Small intestine (tissue), 7 donors: ENCODE data around the gene UBE2E2. TPM values are rescaled to one million over a fixed set of nuclear protein-coding genes. Genes with fewer than 3 reads are reported as not detected.

Source experiments
- DNase-seq, 2 donors: peaks; one replicate each; pipeline versions ENCODE4 v3.0.0 to v3.0.0-alpha.2; 2013
- FAIRE-seq: peaks from 2 replicates; lab custom pipeline; 2012; peaks lifted over from hg19 to GRCh38; lab: Jason Lieb, UNC
- H3K27ac ChIP-seq, 3 donors: one replicate each; pipeline ENCODE4 v1.5.1; 2013; ENCODE audit warnings: low read length in 2 of 3, mild to moderate bottlenecking in 2 of 3, control low read depth in 1 of 3, inconsistent platforms in 1 of 3, low read depth in 1 of 3, moderate library complexity in 1 of 3
- H3K27me3 ChIP-seq, 3 donors: one replicate each; pipeline ENCODE4 v1.6.1; 2013; ENCODE audit warnings: low read length in 3 of 3, inconsistent platforms in 1 of 3; ENCODE audit not compliant: control insufficient read depth in 3 of 3, insufficient read depth in 3 of 3
- H3K36me3 ChIP-seq, 3 donors: one replicate each; pipeline ENCODE4 v1.6.1; 2013; ENCODE audit warnings: low read length in 3 of 3, inconsistent platforms in 1 of 3, low read depth in 1 of 3, mild to moderate bottlenecking in 1 of 3, moderate library complexity in 1 of 3; ENCODE audit not compliant: control insufficient read depth in 3 of 3, insufficient read depth in 2 of 3
- H3K4me1 ChIP-seq, 3 donors: one replicate each; pipeline ENCODE4 v1.6.1; 2013; ENCODE audit warnings: low read length in 2 of 3, inconsistent platforms in 1 of 3, low read depth in 1 of 3, mild to moderate bottlenecking in 1 of 3, moderate library complexity in 1 of 3; ENCODE audit not compliant: control insufficient read depth in 3 of 3, insufficient read depth in 2 of 3
- H3K4me3 ChIP-seq, 3 donors: one replicate each; pipeline ENCODE4 v1.5.1; 2013; ENCODE audit warnings: low read length in 3 of 3, control low read depth in 1 of 3, inconsistent platforms in 1 of 3, low read depth in 1 of 3, mild to moderate bottlenecking in 1 of 3, moderate library complexity in 1 of 3
- H3K9me3 ChIP-seq, 2 donors: one replicate each; pipeline ENCODE4 v1.6.1; 2013; ENCODE audit warnings: low read depth in 1 of 2, low read length in 1 of 2; ENCODE audit not compliant: control insufficient read depth in 2 of 2, insufficient read depth in 1 of 2
- WGBS, 3 donors: extraction: QIAGEN DNeasy Blood & Tissue Kit; methylation state at CpG; one replicate each; pipeline ENCODE4 v1.1.7; 2013; 5-methylcytosine and 5-hydroxymethylcytosine counted together
- polyA plus RNA-seq, 4 donors: library from polyadenylated mRNA; stranded (reverse) in 3 of 4; unstranded in 1 of 4; fragments of 200-250 nt in 3 of 4; fragments of 120-200 nt in 1 of 4; gene quantifications; one replicate each; pipeline versions ENCODE4 v1.2.1 to v1.2.3, GENCODE V29; 2013
- donor health status: healthy with polysubstance abuse.
- donor health status: control.
- donor health status: control.
- donor health status: Bipolar disorder and iron deficiency.
- donor health status: healthy.

UBE2E2 gene
- polyA plus RNA-seq, 4 donors = 1.1 to 10.2 (median 7.7) TPM

DNA sequence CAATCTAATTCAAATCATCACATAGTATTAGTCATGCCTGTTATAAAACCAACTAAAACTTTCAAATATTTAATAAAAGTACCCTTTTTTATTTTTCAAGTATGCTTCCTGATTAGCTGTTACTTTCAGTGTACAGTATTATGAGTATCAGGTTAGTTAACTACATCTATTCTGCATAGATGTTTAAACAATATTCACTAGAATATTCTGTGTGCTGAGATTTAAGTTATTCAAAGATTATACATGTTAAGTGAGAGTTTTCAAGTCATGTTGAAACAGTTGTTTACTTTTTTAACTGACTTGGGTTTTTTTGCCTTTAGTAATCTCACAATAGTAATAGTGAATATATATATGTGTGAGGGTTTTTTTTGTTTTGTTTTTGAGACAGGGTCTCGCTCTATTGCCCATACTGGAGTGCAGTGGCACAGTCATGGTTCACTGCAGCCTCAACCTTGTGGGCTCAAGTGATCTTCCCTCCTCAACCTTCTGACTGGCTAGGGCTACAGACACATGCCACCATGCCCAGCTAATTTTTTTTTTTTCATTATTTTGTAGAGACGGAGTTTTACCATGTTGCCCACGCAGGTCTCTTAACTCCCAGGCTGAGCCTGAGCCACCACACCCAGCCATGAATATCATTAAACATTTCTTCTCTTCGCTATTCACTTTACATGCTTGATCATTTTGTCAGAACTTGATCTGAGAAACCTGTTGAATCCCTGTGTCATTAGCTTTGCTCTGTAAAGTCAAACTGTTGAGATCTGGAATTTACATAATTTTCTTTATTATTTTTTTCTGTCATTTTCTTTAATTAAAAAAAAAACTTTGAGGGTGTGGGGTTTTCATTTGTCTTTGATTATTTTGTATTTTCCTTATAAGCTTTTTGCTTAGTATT lies 316.4 kb downstream of the UBE2E2 start:
- Histone ChIP-seq H3K36me3 (no peaks in the 10 kb centered on the region), H3K27me3 (no peaks in the 10 kb centered on the region), H3K27ac (no peak overlapping the region), H3K4me3 (no peak overlapping the region), H3K9me3 (no peaks in the 10 kb centered on the region), H3K4me1 (no peaks in the 10 kb centered on the region)
- DNase-seq (no peak), FAIRE-seq (peak; percentile 26)
- 91 to 92% (median 91%) methylated on average over 4 of the region's 4 CpGs for WGBS, 3 donors

DNA sequence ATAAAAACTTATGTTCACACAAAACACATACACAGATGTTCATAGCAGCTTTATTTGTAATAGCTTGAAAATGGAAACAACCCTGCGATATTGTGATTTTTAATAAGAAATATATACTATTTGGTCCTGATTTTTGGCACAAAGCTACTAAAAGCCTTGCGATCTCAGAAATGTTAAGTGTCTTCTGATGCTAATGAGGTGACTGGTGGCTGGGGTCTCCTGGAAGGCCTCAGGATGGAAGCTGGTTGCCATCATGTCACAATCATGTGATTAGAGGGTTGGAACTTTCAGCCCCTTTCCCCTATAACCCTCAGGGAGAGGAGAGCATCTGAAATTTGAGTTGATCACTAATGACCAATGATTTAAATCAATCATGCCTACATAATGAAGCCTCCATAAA lies 324.2 kb downstream of the UBE2E2 start:
- no peaks in the 10 kb centered on the region for H3K9me3 ChIP-seq
- H3K36me3 ChIP-seq = no peaks in the 10 kb centered on the region
- FAIRE-seq = no peak
- H3K4me1 ChIP-seq = no peaks in the 10 kb centered on the region
- no peak for DNase-seq
- H3K4me3 ChIP-seq = no peak overlapping the region
- WGBS, 3 donors = 97% methylated on average over 2 of the region's 2 CpGs
- H3K27me3 ChIP-seq = no peaks in the 10 kb centered on the region
- H3K27ac ChIP-seq = no peak overlapping the region

DNA sequence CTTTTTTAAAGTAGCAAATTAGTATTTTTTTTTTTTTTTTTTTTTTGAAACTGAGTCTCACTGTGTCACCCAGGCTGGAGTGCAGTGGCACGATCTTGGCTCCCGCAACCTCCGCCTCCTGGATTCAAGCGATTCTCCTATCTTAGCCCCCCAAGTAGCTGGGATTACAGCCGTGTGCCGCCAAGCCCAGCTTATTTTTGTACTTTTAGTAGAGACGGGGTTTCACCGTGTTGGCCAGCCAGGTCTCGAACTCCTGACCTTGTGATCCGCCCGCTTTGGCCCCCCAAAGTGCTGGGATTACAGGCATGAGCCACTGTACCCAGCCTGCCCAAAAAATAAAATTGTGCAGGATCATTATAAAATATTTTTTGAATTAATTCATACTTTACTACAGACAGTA lies 330.5 kb downstream of the UBE2E2 start:
- Histone ChIP-seq H3K9me3 (no peaks in the 10 kb centered on the region), H3K27me3 (no peaks in the 10 kb centered on the region), H3K27ac (no peak overlapping the region), H3K36me3 (no peaks in the 10 kb centered on the region), H3K4me1 (no peaks in the 10 kb centered on the region), H3K4me3 (no peak overlapping the region)
- WGBS, 3 donors = 96 to 99% (median 97%) methylated on average over 11 of the region's 11 CpGs
- DNase-seq = no peak
- no peak for FAIRE-seq

DNA sequence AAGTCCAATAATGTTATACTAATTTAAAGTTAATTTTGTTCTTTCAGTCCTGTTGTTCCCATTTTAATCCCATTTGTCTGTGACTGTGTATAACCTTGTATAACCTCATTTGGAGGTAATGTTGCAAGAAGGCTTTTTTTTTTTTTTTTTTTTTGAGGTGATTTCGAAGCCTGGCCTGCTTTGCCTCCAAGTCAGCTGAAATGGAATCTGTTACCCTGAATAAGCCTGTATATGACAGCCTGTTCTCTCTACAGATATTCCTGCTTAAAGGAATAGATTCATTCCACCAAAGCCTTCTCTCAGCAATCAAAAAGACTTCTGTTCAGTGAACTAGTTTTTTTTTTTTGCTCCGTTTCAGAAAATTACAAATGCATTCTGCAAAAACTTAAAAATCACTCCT lies 330.9 kb downstream of the UBE2E2 start:
- FAIRE-seq = no peak
- H3K27ac ChIP-seq = no peak overlapping the region
- 75 to 82% (median 79%) methylated on average over 2 of the region's 2 CpGs for WGBS, 3 donors

DNA sequence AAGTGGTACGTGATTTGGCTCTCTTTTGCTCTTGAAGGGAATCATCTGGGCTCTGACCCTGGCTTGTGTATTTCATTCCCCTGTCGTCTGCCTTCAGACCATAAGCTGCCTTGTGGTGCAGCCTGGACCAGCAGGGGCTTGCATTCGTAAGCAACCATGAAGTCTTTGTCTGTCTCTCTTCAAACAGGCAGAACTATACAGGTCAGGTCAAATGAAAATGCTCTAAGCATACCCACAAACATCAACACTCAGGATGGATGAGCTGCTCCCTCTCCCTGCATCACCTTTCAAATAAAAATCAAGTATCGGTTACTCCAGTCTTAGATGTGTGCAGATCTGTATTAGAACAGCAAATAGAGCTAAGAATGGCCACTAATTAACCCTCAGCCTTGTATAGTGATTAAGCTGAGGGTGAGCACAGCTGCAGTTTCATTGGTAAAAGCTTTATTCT lies 334.0 kb downstream of the UBE2E2 start:
- 84 to 89% (median 85%) methylated on average over 4 of the region's 4 CpGs for WGBS, 3 donors

More for the DNA sequence above, 330.9 kb downstream of the UBE2E2 start:
- H3K4me3 ChIP-seq = no peak overlapping the region
- no peaks in the 10 kb centered on the region for H3K27me3 ChIP-seq
- no peaks in the 10 kb centered on the region for H3K36me3 ChIP-seq
- no peaks in the 10 kb centered on the region for H3K4me1 ChIP-seq
- H3K9me3 ChIP-seq = no peaks in the 10 kb centered on the region
- DNase-seq = no peak

DNA sequence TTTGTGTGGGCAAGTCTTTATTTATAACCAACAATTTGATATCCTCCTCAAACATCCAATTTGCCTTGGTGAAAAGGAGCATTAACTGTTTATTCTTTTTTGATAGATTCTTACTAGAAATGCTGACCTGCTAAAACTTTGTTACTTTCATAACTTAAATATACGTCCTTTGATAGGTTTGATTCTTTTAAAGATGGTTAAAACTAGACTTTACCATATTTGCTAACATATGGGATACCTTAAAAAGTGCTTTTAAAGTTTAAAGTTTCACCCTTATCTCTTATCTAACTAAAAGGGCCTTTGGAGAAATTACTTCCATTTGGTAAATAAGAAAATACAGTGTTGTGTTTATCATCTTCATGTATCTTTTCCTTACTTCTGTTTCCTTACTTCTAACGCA lies 336.1 kb downstream of the UBE2E2 start:
- 90 to 91% (median 90%) methylated on average over 2 of the region's 2 CpGs for WGBS, 3 donors

More for the DNA sequence above, 334.0 kb downstream of the UBE2E2 start:
- DNase-seq (no peak), FAIRE-seq (no peak)
- Histone ChIP-seq H3K4me1 (no peaks in the 10 kb centered on the region), H3K36me3 (no peaks in the 10 kb centered on the region), H3K4me3 (no peak overlapping the region), H3K9me3 (no peaks in the 10 kb centered on the region), H3K27ac (no peak overlapping the region), H3K27me3 (no peaks in the 10 kb centered on the region)

DNA sequence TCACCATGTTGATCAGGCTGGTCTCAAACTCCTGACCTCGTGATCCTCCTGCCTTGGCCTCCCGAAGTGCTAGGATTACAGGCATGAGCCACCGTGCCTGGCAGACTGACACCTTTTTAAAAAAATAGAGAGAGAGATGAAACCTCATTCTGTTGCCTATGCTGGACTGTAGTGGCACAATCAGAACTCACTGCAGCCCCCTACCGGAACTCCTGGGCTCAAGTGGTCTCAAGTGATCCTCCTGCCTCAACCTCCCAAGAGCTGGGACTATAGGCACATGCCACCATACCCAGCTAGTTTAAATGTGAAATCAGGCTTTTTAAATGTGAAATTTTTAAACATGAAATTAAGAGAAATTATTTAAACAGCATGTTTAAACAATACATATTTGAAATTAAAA lies 337.5 kb downstream of the UBE2E2 start:
- Histone ChIP-seq H3K27ac (no peak overlapping the region), H3K27me3 (no peaks in the 10 kb centered on the region), H3K4me3 (no peak overlapping the region), H3K9me3 (no peaks in the 10 kb centered on the region), H3K4me1 (no peaks in the 10 kb centered on the region), H3K36me3 (no peaks in the 10 kb centered on the region)
- WGBS, 3 donors = 75 to 97% (median 96%) methylated on average over 4 of the region's 4 CpGs
- DNase-seq (no peak), FAIRE-seq (no peak)

More for the DNA sequence above, 336.1 kb downstream of the UBE2E2 start:
- FAIRE-seq (no peak), DNase-seq (no peak)
- Histone ChIP-seq H3K4me3 (no peak overlapping the region), H3K27ac (no peak overlapping the region), H3K36me3 (no peaks in the 10 kb centered on the region), H3K4me1 (no peaks in the 10 kb centered on the region), H3K27me3 (no peaks in the 10 kb centered on the region), H3K9me3 (no peaks in the 10 kb centered on the region)

DNA sequence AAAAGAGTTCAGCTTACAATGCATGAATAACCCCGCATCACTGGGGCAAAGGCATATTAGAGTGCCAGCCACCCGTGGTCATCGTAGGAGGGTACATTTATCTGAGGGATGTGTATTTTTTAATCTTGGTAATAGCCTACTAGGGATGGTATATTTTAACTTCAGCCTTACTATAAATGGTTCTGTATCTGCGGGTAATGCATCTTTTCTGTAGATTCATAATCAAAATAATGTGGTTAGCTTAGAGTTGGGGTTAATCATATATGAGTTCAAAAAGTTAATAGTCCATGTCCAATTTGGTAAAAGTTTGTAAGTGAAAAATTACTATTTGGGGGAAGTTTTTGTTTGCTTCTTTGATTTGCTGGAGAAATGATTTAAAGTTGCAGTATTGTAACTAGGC lies 339.0 kb downstream of the UBE2E2 start:
- H3K27ac ChIP-seq = no peak overlapping the region
- no peak for FAIRE-seq
- no peaks in the 10 kb centered on the region for H3K27me3 ChIP-seq
- DNase-seq = no peak
- no peaks in the 10 kb centered on the region for H3K4me1 ChIP-seq
- no peaks in the 10 kb centered on the region for H3K36me3 ChIP-seq
- H3K9me3 ChIP-seq = no peaks in the 10 kb centered on the region
- 95 to 98% (median 96%) methylated on average over 4 of the region's 4 CpGs for WGBS, 3 donors
- no peak overlapping the region for H3K4me3 ChIP-seq
